ENCODE measurements around the gene R3HDM2. TPM values are rescaled to one million over a fixed set of nuclear protein-coding genes. Genes with fewer than 3 reads are reported as not detected.

R3HDM2 gene
- total and polyA plus RNA-seq, 2 experiments from 2014 or later: 13.4 to 28.7 TPM

- 91% methylated on average over 5 of the region's 5 CpGs for WGBS (ENCODE audit: low lambda C conversion rate, missing lambda C conversion rate)
- Histone ChIP-seq H3K9me2 (replicated peaks; ENCODE audit: insufficient read depth) (no peaks in the 10 kb centered on the region), H3K4me1 (ENCODE audit: insufficient read depth) (peaks cover 17% of the 10 kb centered on the region), H2AFZ (no peak overlapping the region), H3K27me3 (peaks cover 53% of the 10 kb centered on the region), H3K27ac (no peak overlapping the region), H3K4me2 (no peak overlapping the region), H3K79me2 (no peaks in the 10 kb centered on the region), H3K9me3 (ENCODE audit: low read depth) (no peaks in the 10 kb centered on the region), H3K4me3 (no peak overlapping the region), H4K20me1 (ENCODE audit: insufficient read depth, poor library complexity, severe bottlenecking) (no peaks in the 10 kb centered on the region), H3K36me3 (replicated peaks; ENCODE audit: insufficient read depth, low read depth) (no peaks in the 10 kb centered on the region)
- DNase-seq (ENCODE audit: low spot score): no peak
- no peak for TF ChIP-seq EZH2phosphoT487 (IDR thresholded peaks at IDR 0.05; ENCODE audit: low read depth, severe bottlenecking, unreplicated experiment)
- TF ChIP-seq CTCF (IDR thresholded peaks at IDR 0.05; ENCODE audit: poor library complexity): no peak
- no peak for TF ChIP-seq EZH2 (IDR thresholded peaks at IDR 0.05; ENCODE audit: borderline replicate concordance)
Measured at GRCh38 chr12:57473886-57474285, 43.0 kb upstream of the R3HDM2 start.

GRCh38 chr12:57473392-57473791 is 42.5 kb upstream of the R3HDM2 start:
- Histone ChIP-seq H3K79me2 (no peaks in the 10 kb centered on the region), H3K4me3 (no peak overlapping the region), H2AFZ (no peak overlapping the region), H3K4me1 (ENCODE audit: insufficient read depth) (peaks cover 17% of the 10 kb centered on the region), H3K27ac (no peak overlapping the region), H3K4me2 (no peak overlapping the region), H3K27me3 (peaks cover 53% of the 10 kb centered on the region), H3K36me3 (replicated peaks; ENCODE audit: insufficient read depth, low read depth) (no peaks in the 10 kb centered on the region), H3K9me2 (replicated peaks; ENCODE audit: insufficient read depth) (no peaks in the 10 kb centered on the region), H3K9me3 (ENCODE audit: low read depth) (no peaks in the 10 kb centered on the region), H4K20me1 (ENCODE audit: insufficient read depth, poor library complexity, severe bottlenecking) (no peaks in the 10 kb centered on the region)
- no peak for DNase-seq (ENCODE audit: low spot score)
- 85% methylated on average over 3 of the region's 3 CpGs for WGBS (ENCODE audit: low lambda C conversion rate, missing lambda C conversion rate)
- TF ChIP-seq EZH2 (IDR thresholded peaks at IDR 0.05; ENCODE audit: borderline replicate concordance) (no peak), EZH2phosphoT487 (IDR thresholded peaks at IDR 0.05; ENCODE audit: low read depth, severe bottlenecking, unreplicated experiment) (no peak), CTCF (IDR thresholded peaks at IDR 0.05; ENCODE audit: poor library complexity) (no peak)

GRCh38 chr12:57472391-57472790 is 41.5 kb upstream of the R3HDM2 start:
- no peak overlapping the region for H3K4me3 ChIP-seq
- H3K27me3 ChIP-seq: peaks cover 57% of the 10 kb centered on the region
- H3K4me2 ChIP-seq: no peak overlapping the region
- no peaks in the 10 kb centered on the region for H3K36me3 ChIP-seq (replicated peaks; ENCODE audit: insufficient read depth, low read depth)
- H4K20me1 ChIP-seq (ENCODE audit: insufficient read depth, poor library complexity, severe bottlenecking): no peaks in the 10 kb centered on the region
- no peak for DNase-seq (ENCODE audit: low spot score)
- H3K79me2 ChIP-seq: no peaks in the 10 kb centered on the region
- peaks cover 17% of the 10 kb centered on the region for H3K4me1 ChIP-seq (ENCODE audit: insufficient read depth)
- no peaks in the 10 kb centered on the region for H3K9me3 ChIP-seq (ENCODE audit: low read depth)
- WGBS (ENCODE audit: low lambda C conversion rate, missing lambda C conversion rate): 94% methylated on average over 3 of the region's 3 CpGs
- no peaks in the 10 kb centered on the region for H3K9me2 ChIP-seq (replicated peaks; ENCODE audit: insufficient read depth)
- TF ChIP-seq EZH2 (IDR thresholded peaks at IDR 0.05; ENCODE audit: borderline replicate concordance): no peak
- H2AFZ ChIP-seq: no peak overlapping the region
- no peak overlapping the region for H3K27ac ChIP-seq

GRCh38 chr12:57471661-57472060 is 40.8 kb upstream of the R3HDM2 start:
- Histone ChIP-seq H3K4me1 (ENCODE audit: insufficient read depth) (peaks cover 17% of the 10 kb centered on the region), H3K9me2 (replicated peaks; ENCODE audit: insufficient read depth) (no peaks in the 10 kb centered on the region), H3K9me3 (ENCODE audit: low read depth) (no peaks in the 10 kb centered on the region), H3K27me3 (peaks cover 50% of the 10 kb centered on the region), H3K36me3 (replicated peaks; ENCODE audit: insufficient read depth, low read depth) (no peaks in the 10 kb centered on the region), H3K79me2 (no peaks in the 10 kb centered on the region), H2AFZ (no peak overlapping the region), H3K4me2 (no peak overlapping the region), H3K27ac (no peak overlapping the region), H3K4me3 (no peak overlapping the region), H4K20me1 (ENCODE audit: insufficient read depth, poor library complexity, severe bottlenecking) (no peaks in the 10 kb centered on the region)
- DNase-seq (ENCODE audit: low spot score): no peak
- WGBS (ENCODE audit: low lambda C conversion rate, missing lambda C conversion rate): 89% methylated on average over 3 of the region's 3 CpGs
- TF ChIP-seq CTCF (IDR thresholded peaks at IDR 0.05; ENCODE audit: poor library complexity): no peak
